HFFc6 (cell line): ENCODE data around the gene CHCHD6. TPM values are rescaled to one million over a fixed set of nuclear protein-coding genes. Genes with fewer than 3 reads are reported as not detected.

Source experiments
- DNase-seq: peaks from one replicate; pipeline ENCODE4 v3.0.0-alpha.2; 2018
- H3K27ac Mint-ChIP-seq: 2 replicates; pipeline ENCODE4 v1.8.0; 2020; ENCODE audit warnings: mild to moderate bottlenecking, mixed read lengths
- H3K27me3 Mint-ChIP-seq: 2 replicates; pipeline ENCODE4 v1.8.0; 2021; ENCODE audit warnings: mild to moderate bottlenecking, moderate library complexity, mixed read lengths; ENCODE audit not compliant: insufficient read depth
- H3K36me3 Mint-ChIP-seq: 2 replicates; pipeline ENCODE4 v1.8.0; 2021; ENCODE audit warnings: low read depth, mixed read lengths
- H3K4me1 Mint-ChIP-seq: 2 replicates; pipeline ENCODE4 v1.8.0; 2020; ENCODE audit warnings: low read depth, mixed read lengths
- H3K4me3 Mint-ChIP-seq: 2 replicates; pipeline ENCODE4 v1.8.0; 2020; ENCODE audit warnings: mild to moderate bottlenecking, moderate library complexity, mixed read lengths
- H3K9me3 Mint-ChIP-seq: 2 replicates; pipeline ENCODE4 v1.8.0; 2020; ENCODE audit warnings: mild to moderate bottlenecking, mixed read lengths
- CTCF ChIP-seq: fragments of 200-600 bp; sonication (generic); IDR thresholded peaks from 2 replicates; pipeline ENCODE4 v1.5.0; 2021; ENCODE audit warnings: antibody characterized with exemption, mild to moderate bottlenecking
- total RNA-seq, 6 experiments: library from RNA; stranded (reverse); fragmentation: NEBNext Ultra II Directional; extraction: Animal tissue kit (Norgen Biotek cat#: 25700); gene quantifications; 2 replicates in 1 of 6; 3 replicates in 5 of 6; pipeline ENCODE4 v1.2.3, GENCODE V29; 2021

CHCHD6 gene
- total RNA-seq, 6 experiments from 2014 or later: 18.6 to 22.9 (median 19.9) TPM

GRCh38 chr3:126894475-126894874 lies 190.4 kb downstream of the CHCHD6 start:
- Mint-ChIP-seq H3K4me3 (no peak overlapping the region; the same call in 1 of the 2 replicates), H3K9me3 (no peaks in the 10 kb centered on the region), H3K27ac (no peak overlapping the region), H3K36me3 (no peaks in the 10 kb centered on the region; the same call in 1 of the 2 replicates), H3K4me1 (peaks cover 24% of the 10 kb centered on the region), H3K27me3 (peaks cover 2% of the 10 kb centered on the region; the same call in 1 of the 2 replicates)
- no peak for DNase-seq
- TF ChIP-seq CTCF: no peak

- no peak for TF ChIP-seq CTCF
- peaks cover 2% of the 10 kb centered on the region; the same call in 1 of the 2 replicates for H3K27me3 Mint-ChIP-seq
- no peak overlapping the region for H3K4me3 Mint-ChIP-seq
- H3K4me1 Mint-ChIP-seq: peaks cover 24% of the 10 kb centered on the region
- H3K36me3 Mint-ChIP-seq: no peaks in the 10 kb centered on the region; the same call in 1 of the 2 replicates
- no peaks in the 10 kb centered on the region for H3K9me3 Mint-ChIP-seq
- no peak overlapping the region for H3K27ac Mint-ChIP-seq
- DNase-seq: peak; percentile 15
Measured at GRCh38 chr3:126895178-126896066, 191.4 kb downstream of the CHCHD6 start.

GRCh38 chr3:126896067-126896441 lies 192.0 kb downstream of the CHCHD6 start:
- Mint-ChIP-seq H3K27me3 (peaks cover 2% of the 10 kb centered on the region; the same call in 1 of the 2 replicates), H3K27ac (no peak overlapping the region), H3K36me3 (no peaks in the 10 kb centered on the region; the same call in 1 of the 2 replicates), H3K4me3 (no peak overlapping the region), H3K4me1 (peaks cover 24% of the 10 kb centered on the region), H3K9me3 (no peaks in the 10 kb centered on the region)
- no peak for TF ChIP-seq CTCF
- DNase-seq: no peak

GRCh38 chr3:126896968-126897367 lies 192.9 kb downstream of the CHCHD6 start:
- no peak for DNase-seq
- no peaks in the 10 kb centered on the region; the same call in 1 of the 2 replicates for H3K36me3 Mint-ChIP-seq
- no peak for TF ChIP-seq CTCF
- H3K27me3 Mint-ChIP-seq: peaks cover 2% of the 10 kb centered on the region; the same call in 1 of the 2 replicates
- no peak overlapping the region for H3K27ac Mint-ChIP-seq
- H3K4me1 Mint-ChIP-seq: peaks cover 24% of the 10 kb centered on the region
- H3K4me3 Mint-ChIP-seq: no peak overlapping the region
- no peaks in the 10 kb centered on the region for H3K9me3 Mint-ChIP-seq

GRCh38 chr3:126897943-126898342 lies 193.9 kb downstream of the CHCHD6 start:
- Mint-ChIP-seq H3K36me3 (no peaks in the 10 kb centered on the region; the same call in 1 of the 2 replicates), H3K27me3 (peaks cover 2% of the 10 kb centered on the region; the same call in 1 of the 2 replicates), H3K4me1 (peaks cover 24% of the 10 kb centered on the region), H3K27ac (no peak overlapping the region), H3K4me3 (no peak overlapping the region), H3K9me3 (no peaks in the 10 kb centered on the region)
- no peak for DNase-seq
- TF ChIP-seq CTCF: no peak
